Epithelial cell of proximal tubule (primary cell): ENCODE data around the gene CPEB4. TPM values are rescaled to one million over a fixed set of nuclear protein-coding genes. Genes with fewer than 3 reads are reported as not detected.

ENCODE experiments used
- DNase-seq: peaks from one replicate; pipeline ENCODE4 v3.0.0-alpha.2; 2011; ENCODE audit warnings: low read depth
- H3K4me3 ChIP-seq: 2 replicates; pipeline ENCODE4 v1.5.1; 2011; ENCODE audit warnings: low read depth, mild to moderate bottlenecking, low read length
- CTCF ChIP-seq: conservative IDR thresholded peaks from 2 replicates; pipeline ENCODE4 v1.5.1; 2012; ENCODE audit warnings: low read depth, mild to moderate bottlenecking, low read length
- total RNA-seq: library from RNA; depleted of rRNA; stranded (reverse); fragments of >200 nt; gene quantifications from 2 replicates; pipeline ENCODE4 v1.2.3, GENCODE V29; 2015

CPEB4 gene
- total RNA-seq, 1 donor from 2014 or later, result 17.5 TPM

DNA sequence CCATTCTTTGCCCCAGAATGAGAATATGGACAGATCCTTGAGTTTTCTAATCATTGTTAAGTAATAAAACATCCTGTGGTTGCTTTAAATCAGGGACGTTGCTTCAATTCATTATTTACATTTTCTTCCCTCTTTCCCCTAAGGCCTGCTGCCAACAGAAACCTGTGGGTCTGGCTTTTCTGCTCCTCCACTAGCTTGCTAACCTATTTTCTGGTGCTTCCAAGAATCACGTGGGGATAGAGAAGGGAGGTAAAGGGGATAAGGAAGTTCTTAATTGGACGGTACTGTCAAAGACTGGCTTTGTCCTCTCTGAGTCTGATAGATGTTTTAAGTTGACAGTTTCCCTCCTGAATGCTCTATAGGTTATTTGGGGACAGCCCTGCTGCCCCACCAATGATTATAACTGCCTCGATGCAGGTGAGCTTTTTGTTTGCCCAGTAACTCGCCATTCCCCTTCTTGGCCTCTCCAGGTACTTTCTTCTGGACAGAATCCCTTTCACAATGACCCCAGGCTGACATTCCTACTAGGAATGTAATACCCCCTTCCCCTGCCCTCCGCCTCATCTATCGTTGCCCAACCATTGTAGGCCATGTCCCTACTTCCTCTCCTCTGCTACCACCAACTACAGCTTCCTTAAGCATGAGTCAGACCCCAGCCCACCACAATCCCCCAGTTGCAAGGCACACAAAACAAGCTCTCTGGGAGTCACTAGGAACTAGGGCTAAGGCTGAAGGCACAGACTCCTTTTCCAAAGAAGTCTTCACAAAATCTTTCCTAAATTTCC lies 19.9 kb upstream of the CPEB4 start:
- no peak overlapping the region for H3K4me3 ChIP-seq
- DNase-seq, result no peak
- no peak for TF ChIP-seq CTCF

DNA sequence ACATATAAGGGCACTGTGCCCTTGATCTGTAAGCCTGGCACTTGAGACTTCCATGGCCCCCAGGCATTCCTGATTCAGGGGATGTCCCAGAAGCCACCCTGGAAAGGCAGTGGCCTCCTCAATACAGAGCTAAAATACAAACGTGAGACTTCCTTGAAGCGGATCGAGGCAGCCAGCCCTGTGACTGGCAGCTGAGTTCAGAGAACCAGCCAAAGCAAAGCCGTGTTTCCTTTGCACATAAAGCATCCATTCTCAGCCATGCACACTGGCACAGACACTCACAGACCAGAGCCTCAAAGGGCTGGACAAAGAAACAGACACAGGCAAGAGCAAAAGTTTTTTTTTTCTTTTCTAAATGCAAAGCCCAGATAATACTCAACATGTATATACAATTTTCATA lies 18.8 kb upstream of the CPEB4 start:
- DNase-seq, result no peak
- H3K4me3 ChIP-seq, result no peak overlapping the region
- TF ChIP-seq CTCF, result no peak

- DNase-seq, result no peak
- H3K4me3 ChIP-seq, result no peak overlapping the region
- no peak for TF ChIP-seq CTCF
Observed at GRCh38 chr5:173872957-173873305, 15.2 kb upstream of the CPEB4 start.

GRCh38 chr5:173873306-173873922 lies 14.7 kb upstream of the CPEB4 start:
- no peak for TF ChIP-seq CTCF
- H3K4me3 ChIP-seq, result no peak overlapping the region
- DNase-seq, result no peak

DNA sequence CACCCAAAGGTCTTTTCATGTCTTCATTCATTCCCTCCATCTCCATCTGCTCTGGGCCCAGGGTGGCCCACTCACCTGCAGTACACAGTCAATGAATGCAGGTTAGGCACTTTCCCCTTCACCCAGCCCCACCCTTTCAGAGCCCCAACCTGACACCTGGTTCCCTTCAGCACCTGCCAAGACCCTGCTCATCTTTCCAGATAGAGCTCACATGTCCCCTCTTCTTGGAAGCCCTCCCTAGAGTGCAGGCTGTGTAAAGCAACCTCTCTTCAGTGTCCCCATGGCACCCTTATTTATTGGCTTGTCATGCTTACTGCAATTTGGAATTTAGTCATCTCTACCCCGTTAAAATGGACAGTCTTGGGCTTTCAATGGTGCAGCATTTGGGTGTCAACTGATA lies 13.0 kb upstream of the CPEB4 start:
- DNase-seq, result no peak

DNA sequence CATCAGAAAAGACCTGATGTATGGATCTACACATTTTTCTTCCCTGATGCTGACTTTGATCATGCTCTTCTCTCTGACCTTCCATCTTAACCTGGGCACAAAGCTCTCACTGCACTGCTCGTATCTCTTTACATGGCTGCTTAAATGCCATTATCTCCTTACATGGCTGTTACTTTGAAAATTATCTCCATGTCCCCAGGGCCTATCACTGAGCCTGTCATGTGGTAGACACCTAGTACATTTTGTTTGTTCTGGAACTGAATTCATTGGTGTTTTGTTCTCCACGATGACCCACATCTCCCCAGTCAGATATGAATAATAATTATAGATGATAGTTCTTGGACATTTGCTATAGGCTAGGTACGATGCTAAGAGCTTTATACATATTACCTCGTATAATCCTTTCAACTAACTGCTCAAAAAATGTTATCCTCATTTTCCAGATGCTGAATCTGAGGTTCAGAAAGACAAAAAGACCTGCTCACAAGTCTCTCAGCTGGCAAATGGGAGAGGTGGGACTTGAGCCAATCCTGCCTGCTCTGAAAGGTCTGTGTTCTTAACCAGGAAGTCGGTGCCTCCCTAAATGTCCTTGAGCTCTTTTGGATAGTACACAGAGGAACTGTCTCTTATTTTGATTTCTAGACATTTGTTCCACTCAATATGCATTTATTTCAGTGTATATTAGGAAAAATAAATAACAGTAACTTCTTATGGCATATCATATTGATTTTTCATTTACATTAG lies 9.8 kb upstream of the CPEB4 start:
- no peak for TF ChIP-seq CTCF
- no peak for DNase-seq
- no peak overlapping the region for H3K4me3 ChIP-seq

More for the DNA sequence above, 13.0 kb upstream of the CPEB4 start:
- TF ChIP-seq CTCF, result no peak
- no peak overlapping the region for H3K4me3 ChIP-seq
